Neuronal stem cell (in vitro differentiated cells): ENCODE results near the gene DAB2.

Experiments
- DNase-seq: peaks from one replicate; pipeline ENCODE4 v3.0.0-alpha.2; 2013; ENCODE audit warnings: low spot score
- H2AFZ ChIP-seq: one replicate; pipeline ENCODE4 v1.6.1; 2013; ENCODE audit warnings: mild to moderate bottlenecking, low read length, inconsistent platforms
- H2AK5ac ChIP-seq: 2 replicates; pipeline ENCODE4 v1.6.1; 2013; ENCODE audit warnings: low read depth, mild to moderate bottlenecking, inconsistent platforms, low read length, moderate library complexity, mixed read lengths
- H2BK120ac ChIP-seq: 2 replicates; pipeline ENCODE4 v1.6.1; 2013; ENCODE audit warnings: low read depth, mild to moderate bottlenecking, inconsistent platforms, low read length, moderate library complexity, mixed read lengths
- H2BK12ac ChIP-seq: one replicate; pipeline ENCODE4 v1.6.1; 2013; ENCODE audit warnings: low read length, inconsistent platforms
- H2BK15ac ChIP-seq: 2 replicates; pipeline ENCODE4 v1.6.1; 2013; ENCODE audit warnings: mild to moderate bottlenecking, low read length, inconsistent platforms, mixed read lengths
- H2BK5ac ChIP-seq: one replicate; pipeline ENCODE4 v1.6.1; 2013; ENCODE audit warnings: inconsistent platforms, mild to moderate bottlenecking, low read length, moderate library complexity
- H3K14ac ChIP-seq: one replicate; pipeline ENCODE4 v1.6.1; 2013; ENCODE audit warnings: low read length, inconsistent platforms
- H3K18ac ChIP-seq: 2 replicates; pipeline ENCODE4 v1.6.1; 2013; ENCODE audit warnings: low read length, inconsistent platforms
- H3K23ac ChIP-seq: 2 replicates; pipeline ENCODE4 v1.6.1; 2013; ENCODE audit warnings: low read depth, mild to moderate bottlenecking, mixed read lengths, low read length, inconsistent platforms; ENCODE audit not compliant: poor library complexity
- H3K27ac ChIP-seq: replicated peaks from 3 replicates; pipeline ENCODE4 v1.5.1; 2013; ENCODE audit warnings: low read length, inconsistent platforms
- H3K27me3 ChIP-seq, 3 experiments: 2 replicates each; pipeline ENCODE4 v1.6.1; 2013; ENCODE audit warnings: low read length in 3 of 3, mild to moderate bottlenecking in 2 of 3, inconsistent platforms in 1 of 3, low read depth in 1 of 3, mixed read lengths in 1 of 3, moderate library complexity in 1 of 3; ENCODE audit not compliant: control insufficient read depth in 3 of 3, insufficient read depth in 3 of 3
- H3K36me3 ChIP-seq, 2 donors: replicated peaks in 1 of 2; 2 replicates each; pipeline ENCODE4 v1.6.1; 2013; ENCODE audit warnings: low read length in 2 of 2; ENCODE audit not compliant: control insufficient read depth in 2 of 2, insufficient read depth in 2 of 2
- H3K4ac ChIP-seq: 2 replicates; pipeline ENCODE4 v1.6.1; 2013; ENCODE audit warnings: inconsistent platforms, mild to moderate bottlenecking, low read length, moderate library complexity
- H3K4me1 ChIP-seq, 2 donors: 1 replicate in 1 of 2; 2 replicates in 1 of 2; pipeline ENCODE4 v1.6.1; 2013; ENCODE audit warnings: low read length in 2 of 2, low read depth in 1 of 2; ENCODE audit not compliant: control insufficient read depth in 2 of 2, insufficient read depth in 1 of 2
- H3K4me2 ChIP-seq: one replicate; pipeline ENCODE4 v1.6.1; 2013; ENCODE audit warnings: mild to moderate bottlenecking, low read length, inconsistent platforms; ENCODE audit not compliant: insufficient read depth, poor library complexity, severe bottlenecking
- H3K4me3 ChIP-seq, 2 donors: 2 replicates each; pipeline ENCODE4 v1.5.1; 2013; ENCODE audit warnings: low read length in 2 of 2, mild to moderate bottlenecking in 2 of 2, inconsistent platforms in 1 of 2, moderate library complexity in 1 of 2
- H3K79me1 ChIP-seq: one replicate; pipeline ENCODE4 v1.6.1; 2013; ENCODE audit warnings: low read depth, mild to moderate bottlenecking, inconsistent platforms, low read length, moderate library complexity
- H3K9ac ChIP-seq: one replicate; pipeline ENCODE4 v1.6.1; 2013; ENCODE audit warnings: mild to moderate bottlenecking, low read depth, low read length, inconsistent platforms; ENCODE audit not compliant: poor library complexity
- H3K9me3 ChIP-seq, 2 donors: replicated peaks in 1 of 2; 2 replicates each; pipeline versions ENCODE3 to v1.6.1; 2013; ENCODE audit warnings: low read length in 2 of 2, mild to moderate bottlenecking in 2 of 2, inconsistent platforms in 1 of 2, low read depth in 1 of 2, mixed read lengths in 1 of 2, moderate library complexity in 1 of 2; ENCODE audit not compliant: control insufficient read depth in 2 of 2, insufficient read depth in 1 of 2
- H4K8ac ChIP-seq: one replicate; pipeline ENCODE4 v1.6.1; 2013; ENCODE audit warnings: low read depth, mild to moderate bottlenecking, inconsistent platforms, low read length, moderate library complexity
- H4K91ac ChIP-seq: one replicate; pipeline ENCODE4 v1.6.1; 2013; ENCODE audit warnings: low read length, low read depth, mild to moderate bottlenecking, inconsistent platforms; ENCODE audit not compliant: poor library complexity
- WGBS, 2 donors: extraction: QIAGEN DNeasy Blood & Tissue Kit; methylation state at CpG; one replicate each; pipeline ENCODE4 v1.1.7; 2013; ENCODE audit warnings: missing lambda C conversion rate in 2 of 2, mixed read lengths in 1 of 2; ENCODE audit not compliant: insufficient read length in 2 of 2, insufficient replicate concordance in 1 of 2; ENCODE audit errors: extremely low coverage in 2 of 2; 5-methylcytosine and 5-hydroxymethylcytosine counted together

DAB2 gene

DNA sequence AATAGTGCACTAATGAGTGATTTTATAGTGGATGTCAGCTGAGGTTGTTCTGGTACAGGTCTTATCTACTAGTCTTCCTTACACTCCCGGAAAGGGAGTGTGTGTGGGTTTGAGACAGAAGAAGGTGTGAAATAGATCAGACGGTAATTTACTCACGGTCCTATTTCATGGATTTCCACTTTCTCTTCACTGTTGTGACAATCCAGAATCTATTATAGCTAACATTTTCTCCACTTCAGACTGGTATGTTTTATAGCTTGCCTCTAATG, 53.5 kb downstream of the DAB2 start:
- Histone ChIP-seq H2BK15ac (no peak overlapping the region), H2BK12ac (no peak overlapping the region), H3K4ac (no peak overlapping the region), H2BK120ac (no peak overlapping the region), H3K4me3 (no peak overlapping the region), H4K91ac (no peak overlapping the region), H3K18ac (no peak overlapping the region), H3K36me3 (no peaks in the 10 kb centered on the region), H2AFZ (no peak overlapping the region), H3K9me3 (no peaks in the 10 kb centered on the region), H3K4me1 (no peaks in the 10 kb centered on the region), H3K27ac (no peak overlapping the region), H2BK5ac (no peak overlapping the region), H4K8ac (no peak overlapping the region), H3K23ac (no peak overlapping the region), H3K27me3 (no peaks in the 10 kb centered on the region), H3K4me2 (no peak overlapping the region), H2AK5ac (no peak overlapping the region), H3K9ac (no peak overlapping the region), H3K79me1 (no peaks in the 10 kb centered on the region), H3K14ac (no peak overlapping the region)
- no peak for DNase-seq
- no CpG with 5 or more reads among the region's 3 CpGs for WGBS, 2 donors

DNA sequence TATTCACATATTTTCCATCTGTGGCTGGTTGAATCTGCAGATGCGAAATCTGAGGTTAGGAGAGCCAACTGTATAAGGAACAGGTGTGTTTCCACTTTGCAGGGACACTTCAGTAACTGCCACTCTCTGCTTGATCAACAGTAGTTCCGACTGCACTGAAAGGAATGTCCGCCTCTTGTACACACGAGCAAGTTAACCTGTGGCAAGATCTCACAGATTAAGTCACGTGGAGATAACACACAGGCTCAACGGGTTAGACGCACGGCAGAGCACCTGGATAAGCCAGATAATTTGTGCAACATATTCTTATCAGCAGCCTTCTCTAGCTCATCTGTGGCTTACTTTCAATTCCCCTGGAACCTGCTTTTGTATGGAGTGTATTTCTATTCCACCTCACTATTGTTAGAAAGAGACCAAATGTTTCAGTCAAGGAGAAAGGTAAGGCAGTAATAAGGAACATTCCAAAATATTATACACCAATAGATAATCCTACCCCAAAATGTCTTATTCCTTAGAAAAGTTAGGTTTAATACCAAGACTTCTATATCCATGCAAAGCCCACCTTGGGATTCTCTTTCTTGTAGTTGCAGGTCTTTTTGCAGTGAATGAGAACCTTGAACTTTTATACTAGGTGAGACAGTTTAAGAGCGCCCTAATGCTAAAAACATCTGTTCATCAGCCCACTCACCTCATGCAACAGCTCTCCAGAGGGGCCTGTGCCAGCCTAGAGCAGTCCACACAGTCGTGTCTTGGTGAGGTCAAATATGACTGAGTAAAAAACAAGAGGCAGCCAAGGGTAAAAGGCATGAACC, 54.0 kb downstream of the DAB2 start:
- no peak overlapping the region for H3K23ac ChIP-seq
- no peaks in the 10 kb centered on the region for H3K27me3 ChIP-seq
- no peak overlapping the region for H3K14ac ChIP-seq
- H4K91ac ChIP-seq = no peak overlapping the region
- H2AK5ac ChIP-seq = no peak overlapping the region
- WGBS, 2 donors = no CpG with 5 or more reads among the region's 10 CpGs
- H3K79me1 ChIP-seq = no peaks in the 10 kb centered on the region
- no peaks in the 10 kb centered on the region for H3K36me3 ChIP-seq
- no peak overlapping the region for H4K8ac ChIP-seq
- H3K4me1 ChIP-seq = no peaks in the 10 kb centered on the region
- H2BK5ac ChIP-seq = no peak overlapping the region
- H3K4me2 ChIP-seq = no peak overlapping the region
- no peak overlapping the region for H3K4ac ChIP-seq
- H2BK12ac ChIP-seq = no peak overlapping the region
- no peak overlapping the region for H3K18ac ChIP-seq
- DNase-seq = no peak
- no peak overlapping the region for H2BK120ac ChIP-seq
- H2BK15ac ChIP-seq = no peak overlapping the region
- H2AFZ ChIP-seq = no peak overlapping the region
- H3K4me3 ChIP-seq = no peak overlapping the region
- H3K9ac ChIP-seq = no peak overlapping the region
- H3K9me3 ChIP-seq = no peaks in the 10 kb centered on the region
- no peak overlapping the region for H3K27ac ChIP-seq

DNA sequence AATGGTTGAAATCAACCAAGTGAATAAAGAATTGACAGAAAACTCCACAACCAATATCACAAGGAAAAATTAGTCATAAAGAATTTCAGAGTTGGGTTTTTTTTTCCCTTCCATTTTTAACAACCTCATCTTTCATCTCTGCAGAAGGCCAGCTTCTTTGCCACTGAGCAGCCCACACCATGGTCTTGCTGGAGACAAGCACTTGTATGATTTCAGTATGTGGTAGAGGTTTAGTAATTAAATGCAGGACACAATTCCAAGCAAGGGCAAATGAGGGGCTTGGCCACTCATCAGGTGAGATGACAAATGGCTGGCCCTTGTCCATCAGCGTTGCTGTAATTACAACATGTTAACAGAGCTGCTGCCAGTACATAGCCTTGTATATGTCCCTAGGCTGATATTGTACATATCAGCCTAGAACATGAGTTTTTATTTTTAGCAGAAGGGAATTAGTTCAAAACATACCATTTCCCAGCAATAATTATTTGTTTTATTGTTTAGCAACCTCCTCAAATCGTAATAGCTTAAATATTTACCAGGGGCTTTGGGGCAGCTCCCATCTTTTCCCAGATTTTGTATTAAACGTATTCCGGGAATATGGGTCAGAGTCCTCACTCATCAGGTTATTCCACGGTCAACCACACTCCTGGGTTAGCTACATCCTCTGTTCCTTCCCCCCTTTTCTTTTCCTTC, 55.5 kb downstream of the DAB2 start:
- WGBS, 2 donors = no CpG with 5 or more reads among the region's 5 CpGs
- Histone ChIP-seq H3K4me1 (no peaks in the 10 kb centered on the region), H3K79me1 (no peaks in the 10 kb centered on the region), H3K18ac (no peak overlapping the region), H4K91ac (no peak overlapping the region), H3K36me3 (no peaks in the 10 kb centered on the region), H2BK12ac (no peak overlapping the region), H2BK5ac (no peak overlapping the region), H2BK120ac (no peak overlapping the region), H3K27me3 (no peaks in the 10 kb centered on the region), H3K4ac (no peak overlapping the region), H3K9ac (no peak overlapping the region), H3K4me2 (no peak overlapping the region), H2BK15ac (no peak overlapping the region), H3K4me3 (no peak overlapping the region), H3K9me3 (no peaks in the 10 kb centered on the region), H3K14ac (no peak overlapping the region), H2AFZ (no peak overlapping the region), H4K8ac (no peak overlapping the region), H3K23ac (no peak overlapping the region), H2AK5ac (no peak overlapping the region), H3K27ac (no peak overlapping the region)
- DNase-seq = no peak

DNA sequence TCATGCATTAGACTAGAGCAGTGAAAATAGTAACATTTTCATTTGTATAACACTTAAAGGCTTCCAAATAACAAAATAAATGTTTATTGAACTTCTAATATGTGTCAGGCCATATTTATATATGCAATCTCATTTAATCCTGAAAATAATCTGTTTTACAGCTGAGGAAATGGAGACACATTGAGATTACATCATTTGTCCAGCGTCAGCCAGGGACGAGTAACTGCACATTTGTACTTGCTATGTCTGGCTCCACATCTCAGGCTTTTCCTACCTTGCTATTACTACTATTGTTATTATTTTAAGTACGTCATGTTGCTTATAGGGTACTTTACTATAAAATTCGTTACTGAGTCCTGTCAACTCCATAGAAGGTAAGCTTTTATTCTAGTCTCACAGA, 56.7 kb downstream of the DAB2 start:
- H3K79me1 ChIP-seq = no peaks in the 10 kb centered on the region
- no peak overlapping the region for H3K27ac ChIP-seq
- H3K4ac ChIP-seq = no peak overlapping the region
- no peak overlapping the region for H4K8ac ChIP-seq
- WGBS, 2 donors = no CpG with 5 or more reads among the region's 4 CpGs
- no peak overlapping the region for H2BK5ac ChIP-seq
- H3K4me1 ChIP-seq = no peaks in the 10 kb centered on the region
- H3K27me3 ChIP-seq = no peaks in the 10 kb centered on the region
- no peak overlapping the region for H2AFZ ChIP-seq
- H3K4me3 ChIP-seq = no peak overlapping the region
- DNase-seq = no peak
- no peak overlapping the region for H2BK120ac ChIP-seq
- no peak overlapping the region for H4K91ac ChIP-seq
- no peak overlapping the region for H3K4me2 ChIP-seq
- no peak overlapping the region for H3K23ac ChIP-seq
- H3K9me3 ChIP-seq = no peaks in the 10 kb centered on the region
- no peak overlapping the region for H2BK12ac ChIP-seq
- H2BK15ac ChIP-seq = no peak overlapping the region
- no peak overlapping the region for H2AK5ac ChIP-seq
- no peak overlapping the region for H3K14ac ChIP-seq
- no peak overlapping the region for H3K9ac ChIP-seq
- no peaks in the 10 kb centered on the region for H3K36me3 ChIP-seq
- H3K18ac ChIP-seq = no peak overlapping the region
